Muscle of back (tissue), 11 donors: ENCODE results near the gene BAHCC1. TPM values are rescaled to one million over a fixed set of nuclear protein-coding genes. Genes with fewer than 3 reads are reported as not detected.

Experiments used
- DNase-seq, 3 donors: peaks; one replicate each; pipeline versions ENCODE4 v3.0.0 to v3.0.0-alpha.2; 2013
- polyA plus RNA-seq, 10 donors: library from polyadenylated mRNA; unstranded; fragments of 120-200 nt; gene quantifications; one replicate each; pipeline ENCODE4 v1.2.1, GENCODE V29; 2013; ENCODE audit not compliant: insufficient read length in 10 of 10

Gene BAHCC1
- polyA plus RNA-seq, 10 donors = 6.9 to 15.7 (median 12.1) TPM

- no peak for DNase-seq
Observed at GRCh38 chr17:81384929-81385319, 10.3 kb upstream of the BAHCC1 start.

DNA sequence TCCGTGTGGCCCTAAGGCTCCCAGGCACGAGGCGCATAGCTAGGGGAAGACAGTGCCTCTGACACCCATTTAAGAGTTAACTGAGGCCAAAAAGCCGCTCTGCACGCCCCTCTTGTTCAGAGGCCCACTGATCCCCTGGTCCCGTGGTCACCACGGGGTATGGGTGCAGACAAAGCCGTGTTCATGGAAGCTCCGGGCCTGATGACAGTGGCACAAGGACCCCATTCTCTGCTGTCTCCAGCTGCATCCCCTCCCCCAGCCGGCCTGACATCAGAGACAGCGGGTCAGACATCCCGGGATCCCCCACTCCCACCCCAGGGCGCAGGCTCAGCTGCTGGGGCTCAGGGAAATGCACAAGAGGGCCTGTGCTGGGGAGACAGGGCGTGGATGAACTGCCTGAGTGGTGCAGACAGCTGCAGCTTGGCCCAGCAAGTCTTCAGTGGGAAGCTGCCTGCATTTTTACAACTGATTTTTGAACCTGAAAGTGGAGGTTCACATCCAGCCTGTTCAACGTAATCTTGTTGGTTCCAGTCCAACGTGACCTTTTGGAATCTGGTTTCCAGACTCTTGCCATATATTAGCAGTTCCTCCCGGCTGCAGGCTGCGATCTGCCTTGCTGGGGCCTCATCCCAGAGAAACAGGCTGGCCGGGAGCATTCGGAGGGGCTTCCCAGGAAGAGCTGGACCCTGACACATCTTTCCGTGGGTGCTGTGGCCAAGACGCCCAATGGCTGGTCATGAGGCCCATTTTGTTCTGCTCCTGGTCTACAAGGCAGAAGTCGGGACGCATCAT lies 9.7 kb upstream of the BAHCC1 start:
- DNase-seq = peak in 2 of 3 donors; percentile 74 to 91

DNA sequence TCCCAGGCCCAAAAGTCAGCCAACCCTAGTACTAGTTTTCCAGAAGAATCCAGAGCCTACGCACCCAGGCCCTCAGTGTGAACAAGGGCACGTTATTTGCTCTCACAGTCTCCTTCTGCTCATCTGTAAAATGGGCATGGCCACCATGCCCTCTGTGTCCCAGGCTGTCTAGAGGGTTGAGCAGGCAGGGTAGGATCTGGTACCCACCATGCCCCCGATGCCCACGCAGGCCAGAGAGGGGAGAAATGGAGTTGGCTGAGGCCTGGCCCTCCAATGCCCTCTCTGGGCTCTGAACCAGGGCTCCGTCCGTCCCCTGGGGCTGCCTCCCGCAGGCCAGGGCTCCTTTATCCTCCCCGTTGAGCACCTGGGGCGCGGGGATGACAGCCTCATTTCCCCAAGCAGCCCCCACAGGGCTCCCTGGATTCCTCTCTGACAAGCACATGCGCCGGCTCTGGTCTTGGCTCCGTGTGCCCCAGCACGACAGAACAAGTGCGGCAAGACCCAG lies 9.1 kb upstream of the BAHCC1 start:
- DNase-seq = no peak

- DNase-seq = peak in 2 of 3 donors; percentile 48 to 74
Observed at GRCh38 chr17:81386646-81387099, 8.6 kb upstream of the BAHCC1 start.

DNA sequence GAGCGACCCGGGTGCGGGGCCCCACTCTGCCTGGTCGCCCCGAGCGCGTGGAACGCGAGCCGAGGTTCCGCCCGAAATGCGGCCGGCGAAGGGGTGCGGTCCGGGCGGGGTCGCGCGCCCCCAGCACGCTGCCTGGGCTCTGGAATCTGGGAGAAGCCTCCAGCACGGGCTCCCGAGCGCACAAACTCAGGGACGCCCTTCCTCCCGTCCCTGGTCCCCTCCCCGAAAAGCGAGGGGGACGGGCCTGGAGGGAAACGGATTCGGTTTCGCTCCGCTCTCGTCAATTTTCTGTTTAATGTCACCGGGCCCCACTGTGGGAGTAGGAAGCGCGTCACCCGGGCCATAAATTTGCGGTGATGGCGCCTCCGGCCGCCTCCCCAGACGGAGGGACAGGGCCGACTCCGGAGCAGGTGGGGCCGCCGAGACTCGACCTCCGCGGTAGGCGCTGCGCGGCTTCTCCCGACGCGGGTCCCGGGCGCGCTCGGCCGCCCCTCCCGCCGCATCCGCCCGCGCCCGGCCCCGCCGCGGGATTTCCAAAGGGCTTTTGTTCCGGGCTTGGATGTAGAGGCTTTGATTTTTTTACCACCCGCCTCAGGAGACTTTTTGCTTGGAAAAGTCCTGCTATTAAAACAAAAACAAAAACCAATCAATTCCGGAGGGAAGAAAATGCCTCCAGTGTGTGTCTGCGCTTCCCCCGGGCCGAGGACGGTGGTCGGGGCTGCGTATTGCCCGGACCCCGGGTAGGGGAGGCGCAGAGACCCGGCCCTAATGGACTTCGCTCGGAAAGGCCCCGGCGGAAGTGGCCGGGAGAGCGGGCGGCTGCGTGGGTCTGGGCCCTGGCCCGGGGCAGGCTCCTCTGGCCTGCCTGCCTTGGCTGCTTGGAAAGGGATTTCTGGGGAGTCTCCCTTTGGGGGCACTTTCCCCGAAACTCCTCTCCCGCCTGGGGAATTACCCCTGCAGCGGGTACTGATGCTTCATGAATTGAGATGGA lies 7.9 kb upstream of the BAHCC1 start:
- DNase-seq = peak in 2 of 3 donors; percentile 79 to 92

DNA sequence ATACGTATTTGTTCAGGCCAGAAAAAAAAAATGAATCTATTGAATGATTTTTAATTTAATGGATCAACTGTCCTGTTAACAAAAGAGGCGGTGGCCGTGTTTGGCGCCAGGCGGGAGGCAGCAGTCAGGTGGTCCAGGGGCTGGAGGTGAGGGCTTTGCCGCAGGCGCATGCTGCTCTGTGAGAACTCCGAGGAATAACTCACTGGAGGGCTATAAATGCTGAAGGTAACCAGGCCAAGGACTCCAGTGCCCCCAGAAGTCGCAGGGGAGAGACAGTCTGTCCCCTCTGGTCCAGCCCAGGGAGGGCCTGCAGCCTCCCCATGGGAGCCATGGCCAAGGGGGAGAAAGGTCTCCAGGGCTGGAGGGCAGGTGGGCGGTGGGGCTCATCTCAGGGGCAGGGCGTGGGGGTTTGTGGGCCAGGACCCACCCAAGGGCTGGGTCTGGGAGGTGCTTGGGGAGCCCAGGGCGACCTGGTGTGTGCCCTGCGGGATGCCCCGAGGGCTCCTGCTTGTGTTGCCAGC lies 7.1 kb upstream of the BAHCC1 start:
- no peak for DNase-seq

DNA sequence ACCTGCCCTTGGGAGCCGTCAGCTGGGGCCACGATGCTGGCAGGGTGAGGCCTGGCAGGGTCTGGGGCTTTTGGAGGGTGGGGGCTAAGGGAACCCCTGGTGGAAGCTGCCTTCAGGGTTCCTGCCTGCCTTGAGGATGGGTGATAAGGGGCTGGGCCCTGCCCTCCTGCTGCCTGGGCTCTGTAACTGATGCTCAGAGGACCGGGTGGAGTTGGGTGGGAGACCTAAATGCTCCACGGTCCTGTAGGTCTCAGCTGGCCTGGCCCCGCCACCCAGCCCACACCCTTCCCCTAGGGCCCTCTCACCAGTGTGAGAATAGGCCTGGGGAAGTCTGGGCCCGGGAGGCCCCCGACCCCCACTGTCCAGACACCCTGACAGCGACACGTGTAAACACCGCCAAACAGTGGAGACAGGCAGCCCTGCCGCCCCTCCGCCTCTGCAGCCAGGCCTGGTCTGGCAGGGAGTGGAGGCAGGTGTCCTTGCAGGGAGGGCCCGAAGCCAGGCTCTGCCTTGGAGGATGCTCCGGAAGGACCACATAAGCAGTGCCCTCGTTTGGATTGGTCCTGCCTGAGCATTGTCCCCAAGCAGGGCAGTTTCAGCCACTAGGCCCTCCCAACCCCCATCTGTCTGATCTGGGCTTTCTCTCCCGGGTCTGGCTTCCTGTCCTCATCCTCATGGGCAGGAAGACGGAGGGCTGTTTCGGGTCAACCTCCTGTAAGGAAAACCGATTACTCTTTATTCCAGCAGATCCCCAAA lies 6.5 kb upstream of the BAHCC1 start:
- peak in 1 of 3 donors; percentile 75 for DNase-seq

DNA sequence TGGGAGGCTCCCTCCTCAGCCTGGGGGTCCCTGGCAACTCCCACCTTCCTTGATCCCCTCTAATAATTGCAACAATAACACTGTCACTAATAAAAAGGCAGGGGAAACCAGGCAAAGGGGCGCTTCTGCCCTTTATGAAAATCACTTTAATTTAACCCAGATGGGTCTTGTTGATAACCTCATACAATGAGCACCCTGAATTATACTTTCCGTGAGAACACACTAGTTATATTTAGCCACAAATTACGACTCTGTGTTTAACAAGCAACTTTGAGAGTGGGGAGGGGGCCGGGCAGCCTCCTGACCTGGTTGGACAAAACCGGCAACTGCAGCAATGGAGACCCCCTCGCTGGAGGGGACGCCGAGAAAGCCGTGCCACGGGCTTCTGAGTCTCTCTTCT lies 5.7 kb upstream of the BAHCC1 start:
- peak in 1 of 3 donors; percentile 54 for DNase-seq

- no peak for DNase-seq
Observed at GRCh38 chr17:81390029-81390872, 5.0 kb upstream of the BAHCC1 start.

GRCh38 chr17:81390873-81391255 lies 4.4 kb upstream of the BAHCC1 start:
- no peak for DNase-seq

GRCh38 chr17:81391293-81391935 lies 3.8 kb upstream of the BAHCC1 start:
- DNase-seq = no peak

GRCh38 chr17:81391936-81392908 lies 3.0 kb upstream of the BAHCC1 start:
- peak; percentile 34 to 84 (median 67) for DNase-seq

- DNase-seq = peak in 2 of 3 donors; percentile 48 to 83
Observed at GRCh38 chr17:81392909-81393654, 2.2 kb upstream of the BAHCC1 start.

DNA sequence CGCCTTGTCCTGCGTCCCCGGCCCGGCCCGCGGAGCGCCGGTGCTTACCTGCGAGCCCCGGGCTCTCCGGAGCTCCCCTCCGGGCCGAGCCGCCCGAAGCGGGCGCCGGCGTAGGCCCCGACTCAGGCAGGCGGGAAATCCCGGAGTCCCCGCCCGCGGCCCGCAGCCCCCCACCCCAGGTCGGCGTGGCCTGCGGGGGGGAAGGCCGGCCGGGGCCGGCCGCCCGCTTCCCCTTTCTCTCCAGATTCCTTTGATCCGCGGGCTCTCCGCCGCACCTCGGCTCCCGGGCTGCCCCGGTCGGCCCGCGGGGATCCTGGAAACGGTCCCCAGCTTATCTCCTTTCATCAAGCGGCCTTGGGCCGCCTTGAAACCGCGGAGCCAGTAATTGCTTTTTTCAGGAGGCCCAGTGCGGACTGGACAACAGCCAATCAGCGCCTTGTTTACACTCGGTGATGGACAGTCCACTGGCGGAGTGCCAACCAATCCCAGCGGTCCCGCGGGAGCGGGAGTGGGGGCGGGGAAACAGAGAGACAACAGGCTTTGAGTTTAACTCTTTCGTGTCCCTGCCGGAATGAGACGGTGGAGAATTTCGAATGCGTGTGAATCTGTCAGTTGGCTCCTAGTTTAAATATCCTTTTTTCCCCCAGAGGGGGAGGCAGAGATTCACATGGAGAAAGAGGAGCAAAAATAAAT lies 1.4 kb upstream of the BAHCC1 start:
- DNase-seq = peak; percentile 100

DNA sequence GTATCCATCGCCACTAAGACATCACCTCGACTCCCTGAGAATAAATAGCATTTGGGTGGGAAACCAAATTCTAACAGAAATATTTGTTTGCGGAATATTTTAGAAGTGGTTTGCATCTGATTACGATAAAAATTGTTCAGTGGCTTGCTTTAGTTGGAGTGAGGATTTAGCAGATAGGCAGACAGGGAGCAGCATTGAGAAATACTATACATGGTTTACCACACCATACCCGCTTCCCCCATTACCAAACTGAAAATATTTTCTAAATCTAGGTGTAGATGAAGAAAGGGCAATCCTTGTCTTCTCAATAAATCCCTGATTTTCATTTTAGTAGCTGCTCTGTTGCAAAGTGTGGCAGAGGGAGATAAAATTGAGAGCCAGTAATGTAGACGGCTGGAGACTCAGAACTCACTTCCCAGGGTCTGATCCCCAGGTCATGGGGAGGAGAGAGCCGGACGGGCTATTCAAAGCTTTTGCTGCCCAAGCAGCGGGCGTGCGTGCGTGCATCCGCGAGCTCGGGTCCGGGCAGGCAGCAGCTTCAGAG lies 808 bp upstream of the BAHCC1 start:
- no peak for DNase-seq

DNA sequence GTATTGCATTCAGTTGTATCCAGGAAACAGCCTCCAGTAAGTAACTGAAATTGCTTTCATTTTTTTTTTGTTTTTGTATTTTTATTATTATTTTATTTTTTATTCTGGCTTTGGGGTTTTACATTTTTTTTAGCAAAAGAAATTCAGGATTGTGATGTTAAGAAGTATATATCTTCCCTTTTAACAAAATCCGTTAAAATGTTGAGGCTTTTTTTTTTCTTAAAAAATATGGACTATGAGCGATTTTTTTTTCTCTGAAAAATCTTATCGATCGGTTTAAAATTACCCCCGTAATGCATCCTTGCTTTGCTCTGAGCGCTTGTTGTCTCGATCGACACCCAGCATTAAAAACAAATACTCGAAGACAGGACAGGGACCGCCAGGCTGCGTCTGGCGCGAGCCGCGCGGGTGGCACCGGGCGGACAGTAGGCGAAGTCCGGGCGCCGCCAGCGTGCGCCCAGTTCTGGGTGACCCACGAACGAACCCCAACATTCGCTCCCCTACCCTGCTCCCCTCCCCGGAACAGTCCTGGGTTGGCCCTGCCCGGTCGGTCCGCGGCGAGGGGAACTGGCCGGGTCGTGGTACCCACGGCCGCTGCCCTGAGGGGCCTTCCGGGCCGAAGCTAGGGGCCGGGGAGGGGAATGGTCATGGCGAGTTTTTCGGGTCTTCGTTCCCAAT lies 482 bp downstream of the BAHCC1 start:
- peak in 1 of 3 donors; percentile 63 for DNase-seq
